Lung microvascular endothelial cell (primary cell): ENCODE data around the gene CDK5RAP2. TPM values are rescaled to one million over a fixed set of nuclear protein-coding genes. Genes with fewer than 3 reads are reported as not detected.
A peak's percentile ranks its signal among the peaks of the same experiment; 100 is the strongest.

ENCODE experiments used
- DNase-seq, 2 donors: peaks; one replicate each; pipeline versions ENCODE4 v3.0.0 to v3.0.0-alpha.2; 2010; ENCODE audit warnings: low read depth in 2 of 2
- total RNA-seq: library from RNA; depleted of rRNA; stranded (reverse); fragments of >200 nt; gene quantifications from 2 replicates; pipeline ENCODE4 v1.2.1, GENCODE V29; 2014

The CDK5RAP2 gene
- total RNA-seq, 1 donor from 2014 or later = 15.9 TPM

DNA sequence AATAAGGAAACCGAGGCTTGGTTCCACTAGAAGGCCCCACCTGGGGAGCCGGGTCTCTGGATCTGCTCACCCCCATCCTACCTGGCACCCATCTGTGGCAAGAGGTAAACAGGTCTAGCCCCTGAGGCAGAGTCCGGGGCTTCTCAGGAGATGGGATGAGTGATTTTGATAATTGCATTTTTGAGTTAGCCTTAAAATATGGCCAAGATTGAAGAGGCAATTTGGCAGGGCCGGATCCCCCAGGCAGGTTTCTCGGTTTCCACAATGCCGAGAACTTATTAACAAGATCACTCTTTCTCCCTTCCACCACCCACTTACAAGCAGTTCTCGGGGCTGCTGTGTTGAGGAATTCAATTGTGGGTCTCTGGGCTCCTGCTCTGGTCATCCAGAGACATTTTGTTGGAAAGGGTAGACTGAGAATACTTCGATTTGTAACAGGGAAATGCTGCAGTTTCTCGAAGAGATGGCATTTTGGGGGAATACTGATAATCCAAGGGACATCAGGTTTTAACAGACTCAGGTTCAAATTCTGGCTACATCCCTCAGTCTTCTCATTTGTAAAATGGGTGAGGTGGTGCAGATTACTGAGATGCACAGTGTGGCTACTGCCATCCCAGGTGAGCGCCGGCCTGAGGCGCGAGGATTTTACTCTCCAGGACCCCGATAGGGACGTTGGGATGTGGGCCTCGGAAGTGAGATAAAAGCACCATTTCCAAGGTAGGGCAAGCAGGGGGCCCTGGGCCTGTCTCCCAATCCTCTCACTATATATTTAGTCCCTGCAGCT is 194.2 kb downstream of the CDK5RAP2 start:
- no peak for DNase-seq

GRCh38 chr9:120384925-120385272 is 195.1 kb downstream of the CDK5RAP2 start:
- no peak for DNase-seq

DNA sequence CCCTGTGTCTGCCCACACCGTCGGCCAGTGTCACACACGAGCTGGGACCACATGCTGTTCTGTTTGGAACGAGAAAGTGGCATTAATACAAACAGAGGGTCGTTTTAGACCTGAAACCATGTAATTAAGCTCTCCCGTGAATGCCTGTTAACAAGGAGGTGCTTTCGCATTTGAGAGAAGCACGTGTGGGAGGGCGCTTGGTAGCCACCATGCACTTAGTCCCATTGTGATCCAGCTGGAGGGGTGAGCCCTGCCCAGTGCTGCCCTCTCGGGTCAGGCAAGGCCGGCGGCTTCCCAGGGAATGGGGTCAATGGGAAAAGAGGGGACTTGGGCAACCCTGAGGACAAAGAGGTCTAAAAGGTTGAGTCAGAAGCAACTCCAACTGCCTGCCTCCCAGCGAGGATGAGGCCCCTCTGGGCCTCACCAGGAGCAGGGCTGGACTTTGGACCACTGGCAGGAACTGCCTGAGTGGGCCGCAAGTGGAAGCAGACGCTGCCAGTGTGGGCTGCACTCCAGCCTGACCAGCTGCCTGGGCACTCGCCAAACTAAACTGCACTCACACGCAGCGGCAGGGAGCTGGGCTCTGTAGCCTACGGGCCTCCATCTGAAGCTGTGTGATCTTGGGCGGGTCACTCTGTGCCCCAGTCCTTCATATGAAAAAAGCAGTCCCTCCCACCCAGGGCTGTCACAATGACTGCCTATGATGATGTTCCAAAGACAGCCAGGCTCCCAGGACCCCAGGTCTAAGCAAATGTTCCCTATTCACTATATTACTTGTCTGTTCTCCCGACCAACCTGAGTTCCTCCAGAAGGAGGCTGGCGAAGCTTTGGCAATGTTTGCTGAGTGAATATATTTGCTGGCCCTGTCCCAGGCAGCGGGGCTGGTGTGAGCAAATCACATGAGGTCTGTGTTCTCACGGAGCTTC is 195.7 kb downstream of the CDK5RAP2 start:
- peak; percentile 15 to 71 for DNase-seq

- no peak for DNase-seq
These were observed 196.4 kb downstream of the CDK5RAP2 start for GRCh38 chr9:120383611-120383998.

DNA sequence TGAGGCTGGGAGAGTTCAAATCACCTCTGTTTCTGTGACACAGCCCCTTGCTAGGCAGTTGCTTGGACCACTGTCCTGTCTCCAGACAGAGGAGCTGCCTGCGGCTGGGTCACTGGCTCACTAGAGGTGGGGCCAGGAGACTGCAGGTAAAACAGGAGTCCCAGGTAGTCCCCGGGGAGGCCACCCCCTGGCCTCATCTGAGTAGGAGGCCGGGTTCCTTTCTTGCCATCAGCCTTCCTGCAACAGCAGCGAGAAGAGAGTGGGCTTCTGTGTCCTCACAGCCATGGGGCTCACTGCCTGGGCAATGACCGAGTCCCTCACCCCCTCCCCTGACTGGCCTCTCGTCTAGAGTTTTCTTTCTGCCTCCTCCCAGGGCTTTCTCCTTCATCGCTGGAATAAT is 197.5 kb downstream of the CDK5RAP2 start:
- no peak for DNase-seq

- no peak for DNase-seq
These were observed 198.1 kb downstream of the CDK5RAP2 start for GRCh38 chr9:120381839-120382238.

DNA sequence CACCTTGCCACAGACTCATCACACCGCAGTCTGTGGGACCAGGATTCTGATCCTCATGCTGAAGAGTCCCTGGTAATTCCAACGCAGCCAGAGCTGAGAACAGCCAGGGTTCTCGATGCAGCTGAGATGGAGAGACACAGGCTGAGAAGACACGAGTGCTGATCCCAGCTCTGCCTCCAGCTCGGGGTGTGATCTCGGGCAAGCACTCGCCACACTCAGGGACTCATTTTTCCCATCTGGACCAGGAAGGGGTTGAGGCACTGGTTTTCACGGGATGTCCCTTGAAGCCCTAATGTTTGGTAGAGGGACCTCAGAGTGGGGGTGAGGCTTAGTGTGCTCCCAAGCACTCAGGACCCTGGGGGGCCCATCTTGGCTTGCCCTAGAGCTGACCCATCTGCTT is 200.4 kb downstream of the CDK5RAP2 start:
- DNase-seq = no peak

DNA sequence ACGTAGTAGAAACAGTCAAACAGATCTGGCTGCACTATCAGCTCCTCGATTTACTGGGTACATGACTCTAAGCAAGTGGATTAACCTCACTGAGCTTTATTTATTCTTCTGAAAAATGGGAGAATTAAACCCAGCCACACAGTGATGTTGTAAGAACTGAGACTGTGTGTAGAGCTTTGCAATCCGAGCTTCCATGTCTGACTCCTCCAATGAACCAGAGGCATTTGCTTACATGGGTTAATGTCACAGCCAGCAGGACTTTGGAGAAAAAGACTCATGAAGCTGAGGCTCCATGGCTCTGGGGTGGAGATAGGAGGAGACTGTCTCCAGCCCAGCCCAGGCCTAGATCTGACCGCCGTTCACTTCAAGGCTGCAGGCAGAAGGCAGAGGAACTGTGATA is 201.3 kb downstream of the CDK5RAP2 start:
- DNase-seq = no peak

DNA sequence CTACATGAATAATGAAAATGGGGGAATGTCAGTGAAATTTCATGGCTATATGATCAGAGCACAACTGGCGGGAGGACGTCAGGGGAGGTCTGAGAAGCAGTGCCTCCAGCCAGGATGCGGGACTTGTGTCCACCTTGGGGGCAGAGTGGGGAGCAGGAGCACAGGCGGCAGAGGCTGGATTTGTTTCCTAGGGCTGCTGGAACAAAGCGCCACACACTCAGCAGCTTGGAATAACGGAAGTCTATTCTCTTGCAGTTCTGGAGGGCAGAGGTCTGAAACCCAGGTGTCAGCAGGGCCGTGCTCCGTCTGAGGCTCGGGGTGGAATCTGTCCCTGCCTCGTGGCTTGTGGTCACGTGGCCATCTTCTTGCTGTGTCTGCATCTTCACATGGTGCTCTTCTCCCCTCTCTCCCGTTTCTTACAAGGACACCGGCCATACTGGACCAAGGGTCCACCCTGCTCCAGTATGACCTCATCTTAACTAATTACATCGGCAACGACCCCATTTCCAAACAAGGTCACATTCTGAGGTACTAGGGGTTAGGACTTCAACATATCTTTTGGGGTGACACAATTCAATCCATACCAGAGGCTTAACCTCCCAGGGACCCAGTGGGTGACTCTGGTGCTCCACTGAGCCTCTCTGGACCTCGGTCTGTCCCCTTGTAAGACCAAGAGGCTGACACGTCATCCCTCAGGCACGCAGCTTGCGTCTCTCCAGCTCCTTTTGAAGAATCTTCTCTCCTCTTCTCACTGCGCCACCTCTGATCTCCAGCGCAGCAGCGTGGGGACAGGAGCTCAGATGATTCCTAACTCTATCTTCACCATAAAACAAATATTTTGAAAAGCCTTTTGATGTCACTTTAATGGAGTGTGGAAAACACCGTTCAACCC is 202.5 kb downstream of the CDK5RAP2 start:
- no peak for DNase-seq

GRCh38 chr9:120376101-120376500 is 203.9 kb downstream of the CDK5RAP2 start:
- no peak for DNase-seq

DNA sequence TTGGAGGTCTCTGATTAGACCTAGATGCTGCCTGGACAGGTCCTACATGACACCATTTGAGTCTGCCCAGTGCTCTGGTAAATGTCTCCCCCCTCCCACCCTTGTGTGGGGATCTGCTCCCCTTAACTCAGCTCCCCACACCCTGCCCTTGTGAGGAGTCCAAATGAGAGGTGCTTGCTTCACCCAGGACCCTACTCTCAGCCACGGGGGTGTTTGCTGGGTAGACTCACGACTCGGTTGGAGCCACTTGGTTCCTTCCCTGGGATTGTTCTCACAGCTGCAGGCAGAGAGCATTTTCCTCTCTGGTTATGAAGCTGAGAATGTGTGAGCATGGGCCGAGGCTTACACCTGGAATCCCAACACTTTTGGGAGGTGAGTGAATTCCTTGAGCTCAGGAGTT is 204.7 kb downstream of the CDK5RAP2 start:
- DNase-seq = no peak

DNA sequence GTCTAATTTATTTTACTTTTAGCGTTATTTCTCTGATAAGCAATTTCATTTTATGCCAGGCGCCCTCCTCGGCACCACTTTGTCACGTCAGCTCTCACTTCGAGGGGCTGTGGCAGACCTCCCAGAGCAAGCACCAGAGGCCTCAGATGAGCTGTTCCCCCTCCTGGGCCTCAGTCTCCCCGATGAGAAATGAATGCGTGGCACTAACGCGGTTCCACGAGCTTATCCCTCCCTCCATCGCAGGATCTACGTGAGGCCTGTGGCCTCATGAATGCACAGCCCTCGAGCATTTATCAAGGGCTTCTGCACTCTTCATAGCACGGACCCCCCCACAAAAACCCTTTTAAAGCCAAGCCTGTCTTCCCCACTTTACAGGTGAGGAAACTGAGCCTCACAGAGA is 205.2 kb downstream of the CDK5RAP2 start:
- DNase-seq = no peak

DNA sequence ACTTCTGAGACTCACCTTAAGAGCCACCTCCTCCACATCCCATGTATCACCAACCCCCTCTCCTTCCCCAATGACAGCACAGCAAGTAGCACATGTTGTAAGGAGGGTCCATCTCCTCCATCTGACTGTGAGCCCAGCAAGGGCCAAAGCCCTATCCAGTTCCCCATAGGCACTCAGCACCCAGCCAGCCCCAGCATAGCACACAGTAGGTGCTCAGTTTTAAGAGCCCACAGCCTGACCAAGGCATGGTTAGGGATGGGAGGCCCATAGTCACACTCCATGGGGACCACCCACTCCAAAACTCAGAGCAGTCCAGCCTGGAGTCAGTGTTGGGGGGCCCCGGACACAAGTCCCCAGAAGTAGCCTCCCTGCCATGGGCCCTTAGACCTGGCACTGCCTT is 205.7 kb downstream of the CDK5RAP2 start:
- DNase-seq = no peak

- DNase-seq = no peak
These were observed 207.9 kb downstream of the CDK5RAP2 start for GRCh38 chr9:120372040-120372439.

DNA sequence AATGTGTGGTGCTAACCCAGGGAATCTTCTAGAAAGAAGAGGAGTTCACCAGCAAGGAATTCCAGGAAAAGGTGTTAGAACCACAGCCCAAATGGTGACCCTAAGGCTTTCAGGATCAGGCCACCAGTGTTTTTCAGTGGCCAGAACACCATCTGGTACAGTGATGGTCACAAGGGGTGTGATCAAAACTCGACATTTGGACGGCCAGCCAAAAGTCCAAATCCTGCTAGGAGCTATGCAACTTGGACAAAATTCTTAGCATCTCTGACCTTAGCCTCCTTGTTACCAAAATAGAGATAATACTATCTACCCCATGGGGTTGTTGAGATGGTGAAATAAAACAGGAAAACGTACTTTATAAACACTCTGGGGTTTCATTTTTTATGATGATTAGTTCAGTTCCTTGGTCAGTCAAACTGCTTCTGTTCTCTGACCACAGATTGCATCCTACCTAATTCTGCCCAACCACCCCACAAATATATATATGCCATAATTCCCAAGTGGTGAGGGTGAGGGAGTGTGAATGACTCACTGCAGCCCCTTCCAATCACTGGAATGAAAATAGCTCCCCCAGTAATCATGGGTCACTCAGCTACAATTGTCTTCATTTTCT is 210.3 kb downstream of the CDK5RAP2 start:
- DNase-seq = no peak

GRCh38 chr9:120368799-120369198 is 211.2 kb downstream of the CDK5RAP2 start:
- DNase-seq = no peak

GRCh38 chr9:120366644-120367019 is 213.3 kb downstream of the CDK5RAP2 start:
- peak; percentile 25 to 88 for DNase-seq

- DNase-seq = no peak
These were observed 214.6 kb downstream of the CDK5RAP2 start for GRCh38 chr9:120365386-120365785.

DNA sequence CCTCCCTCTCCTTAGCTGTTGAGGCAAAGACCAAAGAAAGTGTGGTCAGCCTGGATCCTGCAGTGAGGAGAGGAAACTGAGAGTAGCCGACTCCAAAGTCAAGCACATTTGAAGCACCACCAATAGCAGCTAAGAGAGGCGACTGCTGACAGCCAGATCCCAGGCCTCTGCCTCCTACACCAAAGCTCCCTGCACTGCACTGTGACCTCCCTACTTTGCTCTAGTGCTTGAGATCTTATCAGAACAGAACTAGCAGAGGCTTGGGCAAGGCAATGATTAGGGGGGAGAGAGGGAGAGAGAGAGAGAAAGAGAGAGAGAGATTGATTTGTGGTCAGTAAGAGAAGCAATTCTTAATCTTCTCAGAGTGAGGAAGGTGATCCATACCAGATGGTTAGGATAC is 216.3 kb downstream of the CDK5RAP2 start:
- DNase-seq = no peak

DNA sequence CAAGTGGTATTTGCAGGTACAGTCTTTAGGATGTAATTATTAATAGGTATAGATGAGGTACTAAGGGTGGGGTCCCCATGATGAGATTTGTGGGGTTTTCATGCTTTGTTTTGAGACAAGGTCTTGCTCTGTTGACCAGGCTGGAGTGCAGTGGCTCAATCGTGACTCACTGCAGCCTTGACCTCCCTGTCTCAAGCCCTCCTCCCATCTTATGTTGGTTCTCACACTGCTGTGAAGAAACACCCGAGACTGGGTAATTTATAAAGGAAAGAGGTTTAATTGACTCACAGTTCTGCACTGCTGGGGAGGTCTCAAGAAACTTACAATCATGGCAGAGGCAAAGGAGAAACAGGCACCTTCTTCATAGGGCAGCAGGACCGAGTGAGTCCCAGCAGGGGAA is 217.5 kb downstream of the CDK5RAP2 start:
- peak in 1 of 2 donors; percentile 16 for DNase-seq

GRCh38 chr9:120361551-120361950 is 218.4 kb downstream of the CDK5RAP2 start:
- no peak for DNase-seq
